Measurements from ENCODE around the gene WFDC13.

DNA sequence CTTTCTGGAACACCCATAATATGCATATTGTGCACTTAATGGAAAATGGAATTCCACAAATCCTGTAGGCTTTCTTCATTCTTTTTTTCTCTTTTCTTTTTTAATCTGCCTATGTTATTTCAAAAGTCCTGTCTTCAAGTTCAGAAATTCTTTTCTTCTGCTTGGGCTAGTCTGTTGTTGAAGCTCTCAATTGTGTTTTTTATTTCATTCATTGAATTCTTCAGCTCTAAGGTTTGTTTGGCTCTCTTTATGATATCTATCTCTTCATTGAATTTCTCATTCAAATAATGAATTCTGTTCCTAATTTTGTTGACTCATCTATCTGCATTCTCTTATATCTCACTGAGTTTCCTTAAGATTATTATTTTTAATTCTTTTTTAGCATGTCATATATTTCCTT is 30.4 kb downstream of the WFDC13 start:
- TF ChIP-seq, protein P1, sequence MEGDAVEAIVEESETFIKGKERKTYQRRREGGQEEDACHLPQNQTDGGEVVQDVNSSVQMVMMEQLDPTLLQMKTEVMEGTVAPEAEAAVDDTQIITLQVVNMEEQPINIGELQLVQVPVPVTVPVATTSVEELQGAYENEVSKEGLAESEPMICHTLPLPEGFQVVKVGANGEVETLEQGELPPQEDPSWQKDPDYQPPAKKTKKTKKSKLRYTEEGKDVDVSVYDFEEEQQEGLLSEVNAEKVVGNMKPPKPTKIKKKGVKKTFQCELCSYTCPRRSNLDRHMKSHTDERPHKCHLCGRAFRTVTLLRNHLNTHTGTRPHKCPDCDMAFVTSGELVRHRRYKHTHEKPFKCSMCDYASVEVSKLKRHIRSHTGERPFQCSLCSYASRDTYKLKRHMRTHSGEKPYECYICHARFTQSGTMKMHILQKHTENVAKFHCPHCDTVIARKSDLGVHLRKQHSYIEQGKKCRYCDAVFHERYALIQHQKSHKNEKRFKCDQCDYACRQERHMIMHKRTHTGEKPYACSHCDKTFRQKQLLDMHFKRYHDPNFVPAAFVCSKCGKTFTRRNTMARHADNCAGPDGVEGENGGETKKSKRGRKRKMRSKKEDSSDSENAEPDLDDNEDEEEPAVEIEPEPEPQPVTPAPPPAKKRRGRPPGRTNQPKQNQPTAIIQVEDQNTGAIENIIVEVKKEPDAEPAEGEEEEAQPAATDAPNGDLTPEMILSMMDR (IDR thresholded peaks at IDR 0.05) = no peak
- no peak for TF ChIP-seq POLR2A (IDR thresholded peaks at IDR 0.05)
